GM19397 (cell line): ENCODE measurements around the gene LHPP.

Experiments
- ATAC-seq: cut with Tn5 transposase; IDR thresholded peaks from one replicate; pipeline ENCODE4 v1.9.1; 2021; ENCODE audit warnings: mild to moderate bottlenecking, moderate library complexity; ENCODE audit not compliant: unreplicated experiment

The LHPP gene

DNA sequence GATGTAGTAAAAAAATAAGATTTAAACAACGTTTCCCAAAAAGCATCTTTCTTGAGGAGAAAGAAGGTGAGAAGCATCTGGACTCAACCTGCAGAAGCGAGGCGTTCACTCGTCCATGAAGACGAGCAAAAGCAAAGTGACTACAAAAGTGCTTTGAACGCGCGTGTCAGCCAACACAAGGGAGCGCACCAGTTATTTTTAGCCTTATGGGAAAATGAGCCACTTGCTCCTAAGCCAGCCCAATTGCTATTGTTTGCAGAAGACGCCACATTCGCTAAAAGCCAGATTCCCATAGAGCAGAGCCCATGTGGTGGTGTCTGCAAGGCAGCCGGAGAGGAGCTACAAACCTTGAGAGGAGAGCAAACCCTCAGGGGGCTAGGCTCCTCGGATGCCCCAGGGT is 160.0 kb downstream of the LHPP start:
- ATAC-seq: no peak

DNA sequence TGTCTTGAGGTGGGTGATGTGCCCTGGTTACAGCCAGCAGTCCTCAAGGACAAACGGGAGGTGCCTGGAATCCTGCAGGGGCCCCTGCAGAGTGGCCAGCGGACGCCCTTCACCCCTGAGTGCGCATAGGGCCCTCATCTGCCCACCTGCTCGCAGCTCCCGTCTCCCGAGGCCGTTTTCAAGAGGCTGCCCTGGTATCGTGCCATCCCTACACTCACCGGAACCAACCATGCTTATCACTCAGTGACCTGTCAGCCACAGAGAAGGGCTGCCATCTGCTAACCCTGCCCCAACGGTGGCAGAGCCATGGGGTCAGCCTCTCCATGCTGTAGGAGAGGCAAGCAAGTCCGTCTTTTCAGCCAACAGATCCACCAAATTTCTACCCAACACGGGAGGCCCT is 160.5 kb downstream of the LHPP start:
- ATAC-seq: no peak

DNA sequence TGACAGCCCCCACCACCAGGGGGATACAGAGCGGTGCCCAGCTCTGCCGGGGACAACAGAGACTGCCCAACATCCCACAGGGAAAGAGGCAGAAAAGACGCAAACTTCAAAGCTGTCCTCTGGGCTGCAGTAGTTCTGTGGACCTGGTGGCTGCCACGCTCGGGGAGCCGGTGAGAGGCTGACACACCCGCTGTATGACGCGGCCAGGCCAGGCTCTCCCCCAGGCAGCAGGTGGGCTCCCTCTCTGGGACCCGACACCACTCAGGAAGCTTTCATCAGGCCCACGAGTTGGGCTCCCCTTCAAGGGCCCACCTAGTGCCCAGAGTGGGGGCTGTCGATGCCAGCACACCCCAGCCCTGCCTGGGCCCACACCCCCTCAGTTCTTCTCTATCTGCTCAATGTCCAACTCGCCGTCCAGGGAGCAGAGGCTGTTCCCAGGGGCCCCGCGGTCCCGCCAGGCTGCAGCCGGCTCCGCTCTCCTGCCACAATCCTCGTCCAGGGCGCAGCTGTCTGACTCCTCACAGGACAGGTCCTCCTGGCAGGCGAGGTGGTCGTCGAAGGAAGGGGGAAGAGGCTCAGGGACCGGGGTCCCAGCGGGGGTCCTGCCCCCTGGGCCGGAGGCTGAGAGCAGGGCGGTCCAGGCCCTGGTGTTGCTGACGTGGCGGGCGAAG is 161.4 kb downstream of the LHPP start:
- ATAC-seq: no peak

DNA sequence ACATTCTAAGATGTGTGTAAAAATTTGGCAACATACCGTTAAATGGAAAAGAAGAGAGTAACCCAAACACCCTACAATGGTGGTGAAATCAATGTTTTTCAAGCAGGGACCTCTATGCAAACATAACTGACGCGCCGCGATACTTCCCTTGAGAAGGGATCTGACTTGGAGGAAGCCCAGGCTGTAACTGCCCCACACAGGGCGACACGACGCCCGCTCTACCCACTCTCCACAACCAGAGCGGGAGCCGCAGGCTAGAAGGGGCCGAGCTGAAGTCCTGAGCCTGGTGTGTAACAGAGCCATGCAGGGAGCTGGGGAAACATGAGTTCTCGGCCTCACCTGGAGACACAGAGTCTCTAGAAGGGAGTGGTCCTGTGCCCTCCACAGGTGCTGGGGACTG is 162.4 kb downstream of the LHPP start:
- ATAC-seq: no peak

DNA sequence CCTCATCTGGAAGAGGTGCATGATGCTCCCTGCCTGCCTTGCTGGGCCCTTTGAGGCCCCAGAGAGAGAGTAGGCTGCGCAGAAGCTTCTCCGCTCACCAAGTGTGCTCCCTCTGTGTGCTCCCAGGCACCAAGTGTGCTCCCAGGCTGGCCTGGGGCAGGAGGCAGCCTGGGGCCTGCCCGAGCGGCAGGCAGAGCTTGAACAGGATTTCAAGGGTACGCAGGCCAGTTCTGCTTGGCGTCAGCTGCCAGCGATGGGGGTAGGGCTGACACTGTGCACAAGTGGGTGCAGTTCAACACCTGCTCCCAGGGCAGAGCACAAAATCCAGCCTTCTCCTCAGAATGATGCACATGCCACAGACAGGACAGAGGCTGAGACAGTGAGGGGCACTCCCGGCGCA is 162.8 kb downstream of the LHPP start:
- no peak for ATAC-seq

DNA sequence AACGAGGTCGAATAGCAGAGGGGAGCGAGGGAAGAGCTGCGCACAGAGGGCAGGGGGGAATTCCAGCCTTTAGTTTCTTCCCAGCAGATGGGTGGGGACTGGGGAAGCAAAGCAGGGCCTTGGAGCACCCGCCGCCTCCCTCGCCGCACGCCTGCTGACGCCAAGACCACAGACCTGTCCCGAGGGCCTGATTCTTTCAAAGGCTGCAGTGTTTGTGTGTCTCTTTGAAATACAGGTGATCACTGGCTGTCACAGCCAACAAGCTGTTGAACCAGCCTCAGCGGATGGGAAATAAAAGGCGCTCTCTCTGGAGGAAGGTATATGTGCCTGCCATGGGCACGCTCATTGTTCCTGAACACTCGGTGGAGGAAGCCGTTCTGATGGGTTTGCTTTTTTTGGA is 163.3 kb downstream of the LHPP start:
- no peak for ATAC-seq

DNA sequence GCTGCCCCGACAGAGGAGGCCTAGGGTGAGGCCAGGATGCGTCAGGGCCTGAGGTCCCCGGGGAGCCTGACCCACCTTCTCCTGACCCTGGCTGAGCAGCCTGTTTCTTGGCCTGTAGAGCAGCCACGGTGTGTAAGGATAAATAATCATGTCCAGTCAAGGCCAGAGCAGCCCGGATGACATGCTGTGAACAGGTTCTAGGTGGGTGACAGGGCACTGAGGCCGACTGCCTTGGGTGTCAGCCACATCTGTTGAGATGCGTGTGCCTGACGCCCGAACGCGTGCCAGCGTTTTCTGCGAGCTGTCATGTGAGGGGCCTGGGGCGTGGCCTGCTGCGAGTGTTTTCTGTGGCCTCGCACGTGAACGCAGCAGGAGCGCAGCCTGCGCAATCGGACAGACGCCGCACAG is 164.2 kb downstream of the LHPP start:
- no peak for ATAC-seq

DNA sequence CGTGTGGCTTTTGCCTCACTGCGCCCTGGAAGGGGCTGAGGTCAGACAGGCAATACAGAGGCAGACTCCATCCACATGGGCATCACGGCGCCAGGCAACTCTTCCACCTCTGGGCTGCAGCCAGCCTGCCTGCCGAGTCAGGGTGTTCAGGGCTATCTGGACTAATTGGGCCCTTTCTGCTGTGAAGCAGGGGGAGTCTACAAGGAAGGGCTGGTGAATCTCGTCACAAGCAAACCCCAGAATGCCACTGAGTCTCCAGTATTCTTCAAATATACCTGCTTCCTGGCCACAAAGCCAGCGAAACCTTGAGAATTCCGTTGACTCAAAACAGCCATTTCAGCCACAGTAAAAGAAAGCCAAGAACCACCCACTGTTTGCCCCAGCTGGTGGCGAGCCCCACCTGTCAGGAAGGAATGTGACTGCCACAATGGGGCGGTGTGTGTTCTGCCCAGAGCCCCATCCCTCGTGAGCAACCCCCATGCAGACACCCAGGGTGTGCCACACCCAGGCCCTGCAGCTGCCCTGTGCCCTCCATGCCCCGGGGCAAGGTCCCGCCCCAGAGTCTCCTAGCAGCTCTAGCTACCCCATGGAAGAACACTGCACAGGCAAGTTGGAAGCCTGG is 165.2 kb downstream of the LHPP start:
- ATAC-seq: peak; percentile 62

DNA sequence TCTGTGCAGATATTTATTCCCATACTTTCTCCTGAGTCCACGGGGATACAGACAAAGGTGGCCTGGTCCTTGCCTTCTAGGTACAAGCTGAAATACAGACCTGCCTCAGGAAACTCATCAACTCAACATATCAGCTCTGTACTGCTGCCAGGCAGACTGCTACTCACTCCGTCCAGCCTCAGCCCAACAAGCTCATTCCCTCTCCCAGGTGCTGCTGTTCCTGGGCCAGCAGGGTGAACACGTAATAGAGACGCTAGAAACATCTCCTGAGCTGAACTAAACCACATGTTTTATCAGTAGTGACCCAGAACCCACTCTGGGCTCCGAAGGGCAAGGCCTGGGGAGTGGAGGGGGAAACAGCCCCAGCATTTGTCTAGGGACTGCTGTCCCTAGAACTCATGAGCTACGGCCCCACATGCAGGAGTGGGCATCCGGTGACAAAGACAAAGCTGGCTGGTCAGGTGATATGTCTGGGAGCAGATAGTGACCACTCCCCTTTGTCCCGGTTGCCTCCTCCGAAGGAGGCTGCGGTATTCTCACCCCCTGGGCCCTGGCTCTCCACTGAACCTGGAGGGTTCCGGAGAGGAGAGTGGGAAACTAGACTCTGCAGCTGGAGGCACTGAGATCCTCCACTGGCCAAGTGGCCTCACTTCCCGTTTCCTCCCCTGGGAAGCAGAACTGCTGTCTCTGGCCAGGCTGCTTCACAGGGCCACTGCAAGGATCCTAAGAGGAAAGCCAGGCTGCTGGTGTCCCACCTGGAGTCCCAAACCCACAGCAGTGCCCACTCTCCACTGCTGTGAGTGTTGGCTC is 166.4 kb downstream of the LHPP start:
- no peak for ATAC-seq

DNA sequence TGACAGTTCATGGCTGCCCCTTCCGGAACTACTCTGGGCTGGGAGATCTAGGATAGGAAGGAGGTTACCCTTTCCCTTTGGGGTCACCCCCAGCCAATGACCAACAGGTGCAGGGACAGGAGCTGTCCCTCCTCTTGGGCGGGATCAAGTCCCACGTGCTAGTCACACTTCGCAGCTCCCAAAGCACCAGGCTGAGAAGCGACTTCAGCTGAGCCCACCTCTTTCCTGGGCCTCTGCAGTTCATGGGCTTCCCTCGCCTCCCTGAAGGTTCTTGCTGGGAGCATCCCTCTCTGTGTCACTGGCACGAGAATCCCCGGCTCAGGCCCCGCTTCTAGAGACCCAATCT is 167.0 kb downstream of the LHPP start:
- no peak for ATAC-seq

DNA sequence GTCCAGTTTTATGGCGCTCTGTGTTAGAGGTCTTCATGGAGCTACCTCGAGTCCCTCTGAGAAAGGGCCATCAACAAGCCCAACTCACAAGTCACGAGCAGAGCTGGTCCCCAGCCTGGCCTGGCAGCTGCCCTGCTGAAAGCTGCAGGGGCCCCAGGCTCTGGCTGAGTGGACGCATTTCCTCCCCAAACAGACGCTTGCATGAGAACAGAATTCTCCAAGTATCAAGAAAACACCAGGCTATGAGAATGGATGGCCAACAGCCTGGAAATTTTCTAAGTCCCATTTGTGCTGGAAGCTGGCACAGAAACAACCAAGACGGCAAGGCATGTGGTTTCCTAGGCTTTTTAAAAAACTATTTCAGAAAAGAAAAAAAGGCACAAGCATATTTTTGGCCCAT is 167.8 kb downstream of the LHPP start:
- no peak for ATAC-seq

DNA sequence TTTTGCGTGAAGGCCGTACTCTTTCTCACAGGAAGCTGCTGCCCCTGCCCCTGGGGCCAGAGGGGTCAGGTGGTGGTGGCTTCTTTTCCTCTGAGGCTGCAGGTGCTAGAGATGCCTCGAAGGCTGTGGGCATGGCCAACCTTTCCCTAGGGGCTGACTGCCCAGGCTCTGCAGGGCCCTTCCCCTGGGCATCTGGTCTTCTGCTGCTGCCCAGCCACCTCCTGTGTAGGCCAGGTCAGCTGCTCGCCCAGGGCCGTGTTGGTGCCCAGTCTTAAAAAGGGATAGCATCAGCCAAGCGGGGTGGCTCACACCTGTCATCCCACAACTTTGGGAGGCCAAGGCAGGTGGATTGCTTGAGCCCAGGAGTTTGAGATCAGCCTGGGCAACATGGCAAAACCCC is 168.2 kb downstream of the LHPP start:
- no peak for ATAC-seq

DNA sequence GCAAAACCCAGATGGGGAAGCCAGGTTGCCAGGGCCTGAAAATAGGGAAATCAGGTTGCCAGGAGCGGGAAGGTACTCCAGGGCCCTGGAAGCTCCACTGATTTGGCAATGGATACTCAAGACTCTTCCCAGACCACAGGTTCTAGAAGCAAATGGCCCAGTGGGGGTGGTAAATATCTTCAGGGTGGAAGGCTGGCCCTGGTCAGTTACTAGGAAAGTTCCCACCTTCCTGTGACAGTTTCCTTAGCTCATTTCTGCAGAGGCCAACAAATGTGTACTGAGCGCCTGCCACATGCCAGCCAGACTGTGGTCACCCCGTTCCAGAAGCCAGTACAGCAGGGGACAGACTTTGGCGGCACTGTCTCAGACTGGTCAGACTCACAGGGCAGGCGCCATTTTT is 168.9 kb downstream of the LHPP start:
- ATAC-seq: no peak

DNA sequence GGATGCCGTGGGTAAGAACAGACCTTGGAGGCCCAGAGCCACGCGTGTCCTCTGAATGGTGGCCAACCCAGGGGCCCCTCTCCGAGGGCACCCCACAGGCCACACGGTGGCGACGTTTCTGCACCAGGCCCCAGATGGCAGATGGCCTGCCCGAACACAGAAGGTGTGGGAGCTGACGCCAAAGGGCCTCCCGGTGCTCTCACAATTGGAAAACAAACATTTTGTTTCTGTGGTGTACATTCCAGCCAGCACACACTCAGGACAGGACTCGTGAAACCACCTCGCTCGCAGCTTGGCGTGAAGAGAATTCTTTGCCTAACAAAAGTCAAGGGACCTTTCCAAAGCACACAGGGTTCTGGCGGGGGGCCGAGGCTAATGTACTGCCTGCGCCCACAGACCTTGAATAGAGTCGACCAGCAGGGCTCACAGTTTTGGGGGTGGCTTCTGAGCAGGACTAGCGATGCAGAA is 170.5 kb downstream of the LHPP start:
- ATAC-seq: no peak

DNA sequence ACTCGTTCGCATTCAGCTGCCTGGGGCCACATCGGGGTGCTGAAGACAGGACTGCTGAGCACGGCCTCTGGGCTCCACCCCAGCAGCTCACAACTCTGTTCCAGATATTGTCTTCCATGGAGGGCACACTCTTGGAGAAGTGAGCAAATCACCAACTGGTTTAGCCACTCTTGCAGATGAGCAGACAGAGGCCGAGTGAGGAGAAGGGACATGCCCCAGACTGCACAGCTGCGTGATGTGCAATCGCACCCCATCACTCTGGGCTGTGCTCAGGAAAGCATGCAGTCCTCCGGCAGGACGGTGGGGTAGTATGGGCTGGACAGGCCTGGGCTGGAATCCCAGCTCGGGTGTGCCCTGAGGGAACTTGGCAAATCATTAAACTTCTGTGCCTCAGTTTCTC is 170.9 kb downstream of the LHPP start:
- ATAC-seq: no peak

DNA sequence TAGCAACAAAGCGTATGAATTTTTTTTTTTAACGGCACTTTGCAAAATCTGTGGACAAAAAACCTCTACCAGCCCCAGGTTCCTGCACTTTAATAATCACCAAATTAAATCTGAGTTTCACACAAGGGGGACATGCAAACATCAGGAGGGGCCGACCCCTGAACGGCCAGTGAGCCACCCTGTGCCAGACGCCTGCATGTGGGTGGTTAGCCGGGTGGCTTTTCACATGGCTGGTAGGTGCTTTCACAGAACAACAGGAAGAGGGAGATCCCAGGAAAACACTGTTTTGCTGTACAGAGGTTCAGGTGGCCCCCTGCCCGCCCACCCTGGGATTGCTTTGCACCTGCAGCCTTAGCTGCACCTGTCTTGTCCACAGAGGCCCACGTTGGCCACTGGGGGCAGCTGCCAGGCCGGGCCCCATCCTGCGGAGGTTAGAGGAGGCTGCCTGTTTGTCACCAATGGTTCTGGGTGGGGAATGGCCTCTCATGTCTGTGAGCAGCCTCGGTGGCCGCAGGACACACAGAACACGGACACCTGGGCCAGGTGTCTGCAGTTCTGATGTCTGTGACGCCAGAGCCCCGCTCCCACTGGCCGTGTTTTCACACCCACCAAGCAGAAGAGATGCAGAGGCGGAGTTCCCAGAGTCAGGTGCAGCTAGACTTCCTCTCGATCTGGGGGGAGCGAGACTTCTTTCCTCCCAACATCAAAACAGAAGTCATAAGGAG is 174.8 kb downstream of the LHPP start:
- no peak for ATAC-seq

DNA sequence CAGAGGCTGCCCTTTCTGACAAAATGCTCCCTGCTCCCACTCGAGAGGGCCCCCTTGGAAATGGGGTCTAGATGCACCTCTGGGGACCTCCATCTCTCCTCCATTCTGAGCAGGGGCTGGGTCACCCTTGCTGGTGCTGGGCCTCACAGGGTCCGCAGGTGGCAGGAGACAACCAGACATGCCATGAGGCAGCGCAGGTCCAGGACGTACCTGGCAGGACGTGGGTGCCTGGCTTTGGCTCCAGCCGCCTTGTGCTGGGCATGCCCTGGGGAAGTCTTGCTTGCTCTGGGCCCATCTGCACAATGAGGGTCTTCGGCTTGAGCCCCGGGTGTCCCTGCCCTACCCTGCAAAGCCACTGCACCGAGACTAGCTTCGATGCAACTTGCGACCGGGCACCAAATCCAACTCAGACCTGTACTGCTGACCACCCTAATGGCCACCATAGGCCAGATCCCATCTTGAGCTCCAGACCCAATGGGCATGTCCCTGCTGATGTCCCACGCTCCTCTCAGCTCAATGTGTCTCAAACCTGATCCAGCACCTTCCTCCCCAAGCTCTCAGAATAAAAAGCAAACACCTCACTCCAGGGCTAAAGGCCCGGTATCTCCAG is 175.6 kb downstream of the LHPP start:
- no peak for ATAC-seq

DNA sequence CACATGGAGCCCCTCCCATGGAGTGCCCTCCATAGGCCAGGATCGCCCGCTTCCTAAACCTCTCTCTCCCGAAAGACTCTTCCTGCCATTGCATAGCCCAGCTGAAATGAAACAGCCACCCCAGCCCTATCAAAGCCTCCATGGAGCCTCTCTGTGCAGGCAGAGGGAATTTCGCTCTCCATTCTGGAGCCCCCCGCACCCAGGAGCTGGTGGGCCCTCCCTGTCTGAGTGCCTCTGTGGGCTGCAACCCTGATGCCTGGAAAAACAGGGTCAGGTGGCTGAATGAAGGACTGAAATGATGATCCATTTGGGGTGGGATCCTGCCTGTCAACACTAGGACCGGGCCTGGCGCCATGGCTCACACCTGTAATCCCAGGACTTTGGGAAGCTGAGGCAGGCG is 176.1 kb downstream of the LHPP start:
- no peak for ATAC-seq

DNA sequence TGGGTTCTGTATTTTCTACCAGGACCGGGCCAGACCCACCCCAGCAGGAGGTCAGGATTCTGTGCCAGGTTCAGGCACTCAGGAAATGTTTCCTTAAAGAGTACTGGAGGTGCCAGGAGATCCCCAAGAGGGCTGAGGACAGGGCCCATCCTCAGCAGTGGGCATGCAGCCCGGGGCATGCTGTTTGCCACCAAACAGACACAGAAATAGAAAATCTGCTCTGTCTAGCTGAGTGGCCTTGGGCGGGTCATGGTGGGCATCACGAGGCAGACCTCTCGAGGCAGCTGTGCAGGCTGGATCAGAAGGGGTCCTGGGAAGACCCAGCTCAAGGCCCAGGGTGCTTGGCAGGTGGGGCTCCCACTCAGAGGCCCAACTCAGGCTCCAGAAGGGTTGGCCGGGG is 177.6 kb downstream of the LHPP start:
- ATAC-seq: no peak

DNA sequence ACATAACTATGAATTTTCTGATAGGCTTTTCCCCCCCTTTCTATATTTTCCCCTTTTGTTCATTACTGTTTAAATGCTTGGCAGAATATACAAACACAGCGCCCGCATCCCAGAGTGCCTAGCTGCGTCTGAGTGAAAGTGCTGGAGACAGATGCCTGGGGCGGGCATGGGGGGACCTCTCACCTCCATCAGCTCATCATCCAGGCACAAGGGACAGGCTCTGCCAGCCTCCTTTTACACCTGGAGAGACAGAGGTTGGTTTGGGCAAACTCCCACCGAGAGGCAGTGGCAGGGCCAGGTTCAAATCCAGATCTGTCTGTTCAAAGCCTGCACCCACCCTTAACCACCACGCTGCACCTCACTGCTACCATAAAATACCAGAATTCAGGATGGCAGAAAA is 178.0 kb downstream of the LHPP start:
- no peak for ATAC-seq

DNA sequence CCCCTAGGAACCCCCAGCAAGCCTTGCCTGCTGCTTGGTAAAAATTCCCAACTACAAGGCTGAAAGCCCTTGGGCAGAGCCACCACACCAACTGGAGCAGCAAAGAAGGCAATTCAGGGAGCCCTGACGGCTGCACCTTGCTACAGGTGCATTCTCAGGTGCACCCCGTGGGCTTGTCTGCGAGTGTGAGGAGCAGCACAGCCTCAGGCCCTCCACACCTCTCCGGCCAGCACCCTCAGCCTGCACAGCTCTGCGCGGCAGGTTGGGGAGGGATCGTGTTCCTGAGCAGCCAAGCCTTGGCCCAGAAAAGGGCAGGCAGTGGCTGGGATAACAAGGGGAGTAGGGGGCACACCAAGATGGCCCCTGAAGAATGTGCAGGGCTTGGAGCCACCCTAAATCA is 178.4 kb downstream of the LHPP start:
- ATAC-seq: no peak
